ENCODE data around the gene NSUN2. TPM values are rescaled to one million over a fixed set of nuclear protein-coding genes. Genes with fewer than 3 reads are reported as not detected.

The NSUN2 gene
- total and polyA plus RNA-seq, 9 donors: 33.5 to 52.1 (median 39.3) TPM

Other genes starting within 250 kb of the NSUN2 start
- 1 to 10 TPM in 4 of 7 donors, under 1 TPM in 3; 0.30 to 2.6 (median 1.1) TPM for gene UBE2QL1, start 184.2 kb downstream of the NSUN2 start, total RNA-seq
- gene UBE2QL1, start 184.2 kb downstream of the NSUN2 start, polyA plus RNA-seq: 1 to 10 TPM; 2.1 to 6.4 TPM
- gene SRD5A1, start 396 bp upstream of the NSUN2 start, total RNA-seq: 10 to 100 TPM in 3 of 7 donors, 1 to 10 TPM in 4; 4.4 to 13.5 (median 9.8) TPM
- gene SRD5A1, start 396 bp upstream of the NSUN2 start, polyA plus RNA-seq: 1 to 10 TPM; 6.5 to 6.6 TPM
- 10 to 100 TPM; 18.7 to 29.6 (median 27.2) TPM for gene TENT4A, start 80.4 kb upstream of the NSUN2 start, total RNA-seq
- 10 to 100 TPM; 12.4 to 14.4 TPM for gene TENT4A, start 80.4 kb upstream of the NSUN2 start, polyA plus RNA-seq

All from ovary (tissue), 9 donors.